ENCODE data around the gene SSBP4. TPM values are rescaled to one million over a fixed set of nuclear protein-coding genes. Genes with fewer than 3 reads are reported as not detected.

SSBP4 gene
- total RNA-seq, 4 donors from 2014 or later: 29.9 to 62.9 (median 43.7) TPM

GRCh38 chr19:18450021-18450930, 31.1 kb downstream of the SSBP4 start:
- DNase-seq (ENCODE audit: low spot score) (no peak), ATAC-seq (ENCODE audit: low FRiP score) (no peak)
- TF ChIP-seq CTCF (IDR thresholded peaks at IDR 0.05): no peak

GRCh38 chr19:18450931-18451836, 32.0 kb downstream of the SSBP4 start:
- peak; percentile 98 for DNase-seq (ENCODE audit: low spot score)
- ATAC-seq (ENCODE audit: low FRiP score): peak; percentile 47
- TF ChIP-seq CTCF (IDR thresholded peaks at IDR 0.05): peak in 1 of 3 donors; percentile 97

- ATAC-seq (ENCODE audit: low FRiP score): no peak
These were observed 33.2 kb downstream of the SSBP4 start for GRCh38 chr19:18452386-18452785.

GRCh38 chr19:18453269-18454024, 34.2 kb downstream of the SSBP4 start:
- no peak for TF ChIP-seq CTCF (IDR thresholded peaks at IDR 0.05)
- no peak for DNase-seq (ENCODE audit: low spot score)
- no peak for ATAC-seq (ENCODE audit: low FRiP score)

More at GRCh38 chr19:18452386-18452785, 33.2 kb downstream of the SSBP4 start:
- TF ChIP-seq CTCF (IDR thresholded peaks at IDR 0.05): no peak
- no peak for DNase-seq (ENCODE audit: low spot score)

- DNase-seq (ENCODE audit: low spot score) (no peak), ATAC-seq (ENCODE audit: low FRiP score) (no peak)
- TF ChIP-seq CTCF (IDR thresholded peaks at IDR 0.05): no peak
These were observed 37.1 kb downstream of the SSBP4 start for GRCh38 chr19:18456279-18456678.

- DNase-seq (ENCODE audit: low spot score): no peak
- no peak for ATAC-seq (ENCODE audit: low FRiP score)
- no peak for TF ChIP-seq CTCF (IDR thresholded peaks at IDR 0.05)
These were observed 37.8 kb downstream of the SSBP4 start for GRCh38 chr19:18456974-18457373.

Data from omental fat pad (tissue), 4 donors.